NT2/D1 (cell line): ENCODE measurements around the gene CTDP1.

ENCODE experiments used
- DNase-seq: peaks from one replicate; pipeline ENCODE4 v3.0.0-alpha.2; 2011; ENCODE audit warnings: low read depth, low spot score
- H3K27me3 ChIP-seq: 2 replicates; pipeline ENCODE4 v1.6.0; 2011; ENCODE audit warnings: mild to moderate bottlenecking; ENCODE audit not compliant: insufficient read length, insufficient read depth
- H3K36me3 ChIP-seq: 2 replicates; pipeline ENCODE4 v1.6.1; 2011; ENCODE audit warnings: mild to moderate bottlenecking, low read length, mixed read lengths; ENCODE audit not compliant: insufficient read depth, insufficient read length
- H3K4me1 ChIP-seq: 2 replicates; pipeline ENCODE4 v1.5.1; 2011; ENCODE audit not compliant: insufficient read depth, insufficient read length
- H3K4me3 ChIP-seq: 2 replicates; pipeline ENCODE4 v1.5.1; 2011; ENCODE audit warnings: low read depth; ENCODE audit not compliant: insufficient read length
- H3K9ac ChIP-seq: 2 replicates; pipeline ENCODE4 v1.6.0; 2011; ENCODE audit warnings: low read depth; ENCODE audit not compliant: insufficient read length
- H3K9me3 ChIP-seq: 2 replicates; pipeline ENCODE4 v1.5.1; 2011; ENCODE audit warnings: mild to moderate bottlenecking, low read length; ENCODE audit not compliant: insufficient read depth
- SUZ12 ChIP-seq: IDR thresholded peaks from 2 replicates; pipeline ENCODE4 v1.6.1; 2011; ENCODE audit not compliant: insufficient read length, insufficient read depth; ENCODE audit errors: extremely low read depth
- YY1 ChIP-seq: IDR thresholded peaks from 2 replicates; pipeline ENCODE4 v1.6.1; 2011; ENCODE audit not compliant: insufficient read length, insufficient read depth
- ZNF274 ChIP-seq: IDR thresholded peaks from 2 replicates; pipeline ENCODE4 v1.6.1; 2011; ENCODE audit warnings: mild to moderate bottlenecking, low read depth, low read length

Gene CTDP1

DNA sequence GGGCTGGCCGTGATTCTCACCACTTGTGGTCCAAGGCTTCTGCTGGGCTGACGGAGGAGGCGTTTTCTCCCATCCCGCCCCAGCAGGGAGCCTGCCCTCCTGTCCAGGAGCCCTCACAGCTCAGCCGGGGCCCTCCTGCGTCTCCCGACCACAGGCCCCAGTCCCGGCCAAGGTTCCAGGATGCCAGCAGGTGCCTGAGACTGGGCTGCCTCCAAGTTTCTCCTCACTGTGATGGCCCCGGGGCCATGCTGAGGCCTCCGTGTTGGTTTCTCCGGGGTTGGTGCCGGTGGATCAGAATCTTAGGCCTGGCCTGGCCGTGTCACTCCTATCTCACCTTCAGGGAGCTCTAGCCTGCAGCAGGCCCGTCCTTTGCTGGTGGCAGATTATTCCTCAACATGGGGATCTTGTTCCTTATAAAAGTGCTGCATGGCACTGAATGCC is 124.0 kb downstream of the CTDP1 start:
- Histone ChIP-seq H3K9me3 (no peaks in the 10 kb centered on the region), H3K27me3 (peaks cover 38% of the 10 kb centered on the region), H3K4me3 (no peak overlapping the region), H3K36me3 (no peaks in the 10 kb centered on the region), H3K9ac (no peak overlapping the region), H3K4me1 (peaks cover 13% of the 10 kb centered on the region)
- TF ChIP-seq SUZ12 (no peak), ZNF274 (no peak), YY1 (no peak)
- no peak for DNase-seq
